Panc1 (cell line): ENCODE data around the gene SEMA5B. TPM values are rescaled to one million over a fixed set of nuclear protein-coding genes. Genes with fewer than 3 reads are reported as not detected.

Experiments used
- ATAC-seq: fragments of 200-7000 bp; cut with Tn5 transposase; 2 replicates; pipeline ENCODE4 v1.9.1; 2020; ENCODE audit warnings: mild to moderate bottlenecking, moderate library complexity
- BruUV-seq: library from RNA; stranded (reverse); fragments of 400-500 nt; replicated peaks from 2 replicates; lab custom pipeline; 2021; lab: Mats Ljungman, UMichigan
- CTCF ChIA-PET: fragments of 300-600 bp; sonication (Branson Sonifier 250); formaldehyde crosslinking; loops from one replicate; lab custom pipeline; 2022; ENCODE audit warnings: antibody characterized with exemption; lab: Charles Lee
- POLR2A ChIA-PET: fragments of 300-600 bp; sonication (Branson Sonifier 250); formaldehyde crosslinking; loops from one replicate; lab custom pipeline; 2022; ENCODE audit warnings: antibody characterized with exemption; lab: Charles Lee
- DNase-seq: peaks from one replicate; pipeline ENCODE4 v3.0.0-alpha.2; 2010; ENCODE audit warnings: low read depth, low spot score
- H3K27ac ChIP-seq: 2 replicates; pipeline ENCODE4 v1.5.1; 2011; ENCODE audit warnings: mild to moderate bottlenecking, low read length, inconsistent platforms
- H3K27me3 ChIP-seq: fragments of 200-500 bp; sonication (Bioruptor generic); 2 replicates; pipeline ENCODE4 v1.6.0; 2014; ENCODE audit warnings: low read length, inconsistent platforms; ENCODE audit not compliant: control insufficient read depth, insufficient read depth
- H3K36me3 ChIP-seq: fragments of 200-500 bp; sonication (Bioruptor generic); 2 replicates; pipeline ENCODE4 v1.5.1; 2014; ENCODE audit warnings: inconsistent platforms, mild to moderate bottlenecking, low read length, moderate library complexity; ENCODE audit not compliant: control insufficient read depth, insufficient read depth
- H3K4me1 ChIP-seq: 2 replicates; pipeline ENCODE4 v1.5.1; 2011; ENCODE audit warnings: inconsistent platforms, mild to moderate bottlenecking, low read length, moderate library complexity; ENCODE audit not compliant: control insufficient read depth, insufficient read depth
- H3K4me3 ChIP-seq, 2 experiments: 2 replicates each; pipeline ENCODE4 v1.5.1; 2011 to 2012; ENCODE audit warnings: low read depth in 2 of 2, low read length in 2 of 2, mild to moderate bottlenecking in 2 of 2, inconsistent platforms in 1 of 2, moderate library complexity in 1 of 2
- H3K9me3 ChIP-seq: fragments of 200-500 bp; sonication (Bioruptor generic); 2 replicates; pipeline ENCODE4 v1.5.1; 2014; ENCODE audit warnings: low read depth, mild to moderate bottlenecking, inconsistent platforms, low read length, moderate library complexity; ENCODE audit not compliant: control insufficient read depth, insufficient read depth
- POLR2AphosphoS5 ChIP-seq: IDR thresholded peaks from 2 replicates; pipeline ENCODE4 v1.6.1; 2012; ENCODE audit warnings: mild to moderate bottlenecking, low read depth, low read length, moderate library complexity
- REST ChIP-seq, 2 experiments: IDR thresholded peaks; 2 replicates each; pipeline ENCODE4 v1.6.1; 2011 to 2012; ENCODE audit warnings: low read depth in 2 of 2, control low read depth in 1 of 2, low read length in 1 of 2, mild to moderate bottlenecking in 1 of 2, moderate library complexity in 1 of 2; ENCODE audit not compliant: insufficient read depth in 1 of 2
- SIN3A ChIP-seq: IDR thresholded peaks from 2 replicates; pipeline ENCODE4 v1.6.1; 2012; ENCODE audit warnings: low read depth, mild to moderate bottlenecking, low read length, moderate library complexity, borderline replicate concordance; ENCODE audit not compliant: insufficient read depth
- TCF7L2 ChIP-seq: IDR thresholded peaks from 2 replicates; pipeline ENCODE4 v1.6.1; 2011; ENCODE audit warnings: mild to moderate bottlenecking, low read depth, low read length, inconsistent platforms
- in situ Hi-C: cut with HindIII; loops from 2 replicates; pipeline ENCODE4 v1.10.0; 2016; ENCODE audit warnings: low sequenced_read_pairs, low pct_unique_long_range_greater_than_20kb
- intact Hi-C: fragments of 100-400 bp; cut with micrococcal nuclease; formaldehyde crosslinking; loops from one replicate; pipeline ENCODE4 v1.10.0; 2022; ENCODE audit not compliant: unreplicated experiment
- total RNA-seq: library from RNA; stranded (reverse); gene quantifications from one replicate; pipeline ENCODE4 v1.2.1, GENCODE V29; 2021; ENCODE audit not compliant: unreplicated experiment
- TF ChIP-seq, protein P1 (sequence below): fragments of 450-650 bp; IDR thresholded peaks from 2 replicates; pipeline ENCODE4 v1.5.1; 2017; ENCODE audit warnings: mild to moderate bottlenecking

The SEMA5B gene
- total RNA-seq, 1 experiment from 2014 or later = 1.2 TPM

- ATAC-seq (no peak), DNase-seq (no peak)
- Histone ChIP-seq H3K4me3 (no peak overlapping the region), H3K36me3 (no peaks in the 10 kb centered on the region), H3K4me1 (no peaks in the 10 kb centered on the region), H3K27ac (no peak overlapping the region), H3K9me3 (no peaks in the 10 kb centered on the region), H3K27me3 (peaks cover 4% of the 10 kb centered on the region; the same call in 1 of the 2 replicates)
- TF ChIP-seq SIN3A (no peak), TCF7L2 (no peak), POLR2AphosphoS5 (no peak), REST (IDR thresholded peaks at IDR 0.05; ENCODE audit: insufficient read depth in 1 of 2, low read depth in 2 of 2, low read length in 1 of 2) (no peak)
- TF ChIP-seq, protein P1, sequence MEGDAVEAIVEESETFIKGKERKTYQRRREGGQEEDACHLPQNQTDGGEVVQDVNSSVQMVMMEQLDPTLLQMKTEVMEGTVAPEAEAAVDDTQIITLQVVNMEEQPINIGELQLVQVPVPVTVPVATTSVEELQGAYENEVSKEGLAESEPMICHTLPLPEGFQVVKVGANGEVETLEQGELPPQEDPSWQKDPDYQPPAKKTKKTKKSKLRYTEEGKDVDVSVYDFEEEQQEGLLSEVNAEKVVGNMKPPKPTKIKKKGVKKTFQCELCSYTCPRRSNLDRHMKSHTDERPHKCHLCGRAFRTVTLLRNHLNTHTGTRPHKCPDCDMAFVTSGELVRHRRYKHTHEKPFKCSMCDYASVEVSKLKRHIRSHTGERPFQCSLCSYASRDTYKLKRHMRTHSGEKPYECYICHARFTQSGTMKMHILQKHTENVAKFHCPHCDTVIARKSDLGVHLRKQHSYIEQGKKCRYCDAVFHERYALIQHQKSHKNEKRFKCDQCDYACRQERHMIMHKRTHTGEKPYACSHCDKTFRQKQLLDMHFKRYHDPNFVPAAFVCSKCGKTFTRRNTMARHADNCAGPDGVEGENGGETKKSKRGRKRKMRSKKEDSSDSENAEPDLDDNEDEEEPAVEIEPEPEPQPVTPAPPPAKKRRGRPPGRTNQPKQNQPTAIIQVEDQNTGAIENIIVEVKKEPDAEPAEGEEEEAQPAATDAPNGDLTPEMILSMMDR = no peak
- no TSS peak for BruUV-seq
- in situ Hi-C loops = no loop called here
- POLR2A ChIA-PET = no interaction called here
- CTCF ChIA-PET = no interaction called here
- intact Hi-C loops = no loop called here
Observed at GRCh38 chr3:122936335-122936734, 91.2 kb downstream of the SEMA5B start.

DNA sequence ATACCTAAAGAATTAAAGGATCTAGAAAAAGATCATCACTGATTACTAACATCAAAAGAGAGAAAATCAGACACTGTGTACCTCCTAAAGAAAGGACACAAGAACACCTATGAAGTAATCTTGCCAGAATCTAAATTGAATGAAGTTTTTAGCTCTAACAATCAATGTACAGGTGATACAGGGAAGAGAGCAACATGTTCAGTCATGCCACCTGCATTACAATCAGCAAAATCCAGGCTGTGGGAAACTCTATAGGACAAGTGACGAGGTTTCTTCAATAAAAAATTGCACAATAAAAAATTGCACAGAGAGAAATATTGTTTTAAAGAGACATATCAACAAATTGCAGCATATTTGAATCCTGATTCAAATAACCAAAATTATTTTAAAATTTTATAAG is 93.3 kb downstream of the SEMA5B start:
- CTCF ChIA-PET = interaction anchor here (0.5 kb wide), 1 partner anchor 93 kb away, joined by 4 read pairs; the partner anchor contains the start of gene SEMA5B
- intact Hi-C loops = no loop called here
- no peaks in the 10 kb centered on the region for H3K9me3 ChIP-seq
- no peak overlapping the region for H3K27ac ChIP-seq
- H3K36me3 ChIP-seq = no peaks in the 10 kb centered on the region
- no peak overlapping the region for H3K4me3 ChIP-seq
- no peaks in the 10 kb centered on the region for H3K4me1 ChIP-seq
- POLR2A ChIA-PET = no interaction called here
- DNase-seq = no peak
- TF ChIP-seq, protein P1 = no peak
- TF ChIP-seq SIN3A (no peak), TCF7L2 (no peak), POLR2AphosphoS5 (no peak), REST (IDR thresholded peaks at IDR 0.05; ENCODE audit: insufficient read depth in 1 of 2, low read depth in 2 of 2, low read length in 1 of 2) (no peak)
- H3K27me3 ChIP-seq = peaks cover 7% of the 10 kb centered on the region
- in situ Hi-C loops = no loop called here
- BruUV-seq = no TSS peak
- ATAC-seq = no peak
